ENCODE measurements around the gene OSBPL9.
"Not testable (repeated sequence)": the region's sequence is repeated elsewhere in the genome, so short reads cannot be mapped to it uniquely, and the experiment has no call there.

OSBPL9 gene

DNA sequence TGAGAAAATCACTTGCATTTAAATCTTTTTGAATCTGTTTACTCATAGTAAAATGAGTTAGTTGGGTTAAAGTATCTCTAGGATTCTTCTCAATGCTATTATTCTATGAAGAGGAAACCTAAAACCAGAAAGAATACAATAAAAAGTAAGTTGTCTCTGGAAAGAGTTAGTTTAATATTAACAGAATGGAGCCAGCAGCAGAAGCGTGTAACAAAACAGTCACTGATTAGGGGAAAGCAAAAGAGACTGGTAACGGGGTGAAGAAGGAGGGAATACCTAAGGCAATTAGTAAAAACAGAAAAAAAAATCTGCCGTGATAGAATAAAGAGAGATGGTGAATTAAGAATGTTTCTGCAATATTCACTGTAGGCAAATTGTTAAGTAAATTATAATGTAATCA lies 201.6 kb downstream of the OSBPL9 start:
- DNase-seq: no peak

DNA sequence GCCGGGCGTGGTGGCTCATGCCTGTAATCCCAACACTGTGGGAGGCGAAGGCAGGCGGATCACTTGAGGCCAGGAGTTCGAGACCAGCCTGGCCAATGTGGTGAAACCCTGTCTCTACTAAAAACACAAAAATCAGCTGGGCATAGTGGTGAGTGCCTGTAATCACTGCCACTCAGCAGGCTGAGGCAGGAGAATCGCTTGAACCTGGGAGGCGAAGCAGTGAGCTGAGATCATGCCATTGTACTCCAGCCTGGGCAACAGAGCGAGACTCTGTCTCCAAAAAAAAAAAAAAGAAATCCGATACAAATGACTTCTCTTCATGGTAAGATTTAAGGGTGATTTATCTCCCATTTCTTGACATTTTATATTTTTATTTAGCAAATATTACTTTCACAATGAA lies 202.1 kb downstream of the OSBPL9 start:
- not testable (repeated sequence) for DNase-seq

DNA sequence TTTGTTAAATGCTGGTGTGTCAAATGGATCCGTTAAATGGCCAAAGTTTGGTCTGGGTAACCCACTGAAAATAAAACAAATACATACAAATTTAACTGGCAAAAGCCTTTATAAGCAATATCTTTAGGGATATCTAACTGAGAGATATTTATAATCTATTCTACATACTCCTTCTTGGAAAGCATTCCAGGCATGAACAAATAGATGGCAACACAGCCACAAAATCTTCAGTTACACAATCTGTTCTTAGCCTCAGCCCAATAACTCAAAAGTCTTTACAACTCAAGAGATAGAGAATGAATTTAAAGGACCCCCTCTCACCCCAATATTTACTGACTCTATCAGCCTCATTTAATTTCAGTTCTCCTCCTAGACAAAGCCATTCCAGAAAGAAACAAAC lies 202.9 kb downstream of the OSBPL9 start:
- DNase-seq: no peak

DNA sequence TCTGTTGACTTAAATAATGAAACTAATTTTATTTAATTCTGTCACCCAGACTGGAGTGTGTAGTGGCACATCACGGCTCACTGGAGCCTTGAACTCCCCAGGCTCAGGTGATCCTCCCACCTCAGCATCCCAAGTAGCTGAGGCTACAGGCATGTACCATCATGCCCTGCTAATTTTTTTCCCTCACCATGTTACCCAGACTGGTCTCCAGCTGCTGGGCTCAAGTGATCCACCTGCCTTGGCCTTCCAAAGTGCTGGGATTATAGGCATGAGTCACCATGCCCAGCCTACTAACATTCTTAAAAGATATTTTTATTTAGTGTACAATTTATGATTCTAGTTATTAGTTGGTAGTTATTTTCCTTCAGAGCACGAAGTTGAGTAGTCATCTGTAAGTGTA lies 212.2 kb downstream of the OSBPL9 start:
- no peak for DNase-seq

DNA sequence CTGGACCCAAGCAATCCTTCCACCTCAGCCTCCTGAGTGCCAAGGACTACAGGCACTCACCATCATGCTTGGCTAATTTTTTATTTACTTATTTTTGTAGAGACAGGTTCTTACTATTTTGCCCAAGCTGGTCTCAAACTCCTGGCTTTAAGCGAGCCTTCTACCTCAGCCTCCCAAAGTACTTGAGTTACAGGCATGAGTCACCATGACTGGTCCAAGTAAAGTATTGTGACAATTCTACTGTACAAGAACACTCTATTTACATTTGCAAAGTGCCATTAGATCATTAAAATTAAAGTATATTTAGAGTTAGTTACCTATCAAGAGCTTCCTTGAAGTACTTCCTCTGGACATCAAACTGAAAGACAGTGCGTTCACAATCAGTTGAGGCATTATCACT lies 216.8 kb downstream of the OSBPL9 start:
- DNase-seq: no peak

DNA sequence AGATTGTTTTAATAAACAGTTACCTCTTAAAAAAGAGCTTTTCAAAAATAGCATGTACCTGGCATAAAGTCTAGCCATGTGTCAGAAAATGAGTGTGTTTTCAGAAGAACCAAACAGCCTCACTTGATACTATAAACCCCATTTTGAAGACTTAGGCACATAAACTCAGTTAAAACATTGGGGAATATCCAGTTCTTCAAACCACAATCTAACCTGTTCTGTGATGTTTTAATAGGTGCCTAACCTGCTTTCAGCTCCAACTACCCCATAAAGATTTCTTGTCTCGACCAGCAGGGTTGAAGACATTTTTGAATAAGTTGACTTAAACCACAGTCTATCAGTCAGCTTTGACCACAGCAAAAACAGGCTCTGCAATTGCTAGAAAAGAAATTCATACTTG lies 220.4 kb downstream of the OSBPL9 start:
- no peak for DNase-seq

Measured in Kasumi-1 (cell line).